Stimulated activated CD8-positive, alpha-beta memory T cell treated with anti-CD3 and anti-CD28 coated beads, Interleukin-7, amount 100 ng/mL, for 4 hours (primary cell): Measurements from ENCODE around the gene ADK.

Source experiments
- DNase-seq, 2 donors: peaks; one replicate each; pipeline ENCODE4 v3.0.0-alpha.2; 2020; ENCODE audit warnings: low read depth in 2 of 2

Gene ADK

GRCh38 chr10:74600170-74600569, 449.1 kb downstream of the ADK start:
- no peak for DNase-seq

- no peak for DNase-seq
Measured at GRCh38 chr10:74602576-74602975, 451.6 kb downstream of the ADK start.

GRCh38 chr10:74610299-74610698, 459.3 kb downstream of the ADK start:
- DNase-seq = no peak

- no peak for DNase-seq
Measured at GRCh38 chr10:74612195-74612594, 461.2 kb downstream of the ADK start.

- DNase-seq = no peak
Measured at GRCh38 chr10:74620626-74621025, 469.6 kb downstream of the ADK start.

GRCh38 chr10:74623786-74624185, 472.8 kb downstream of the ADK start:
- DNase-seq = no peak

GRCh38 chr10:74624501-74624900, 473.5 kb downstream of the ADK start:
- DNase-seq = no peak

- DNase-seq = no peak
Measured at GRCh38 chr10:74628136-74628535, 477.1 kb downstream of the ADK start.

- no peak for DNase-seq
Measured at GRCh38 chr10:74634995-74635536, 484.0 kb downstream of the ADK start.

- no peak for DNase-seq
Measured at GRCh38 chr10:74635655-74636054, 484.6 kb downstream of the ADK start.

GRCh38 chr10:74637685-74638084, 486.7 kb downstream of the ADK start:
- no peak for DNase-seq

GRCh38 chr10:74640134-74640921, 489.3 kb downstream of the ADK start:
- no peak for DNase-seq

- DNase-seq = no peak
Measured at GRCh38 chr10:74641659-74642058, 490.6 kb downstream of the ADK start.

GRCh38 chr10:74642901-74643595, 492.0 kb downstream of the ADK start:
- DNase-seq = no peak

- no peak for DNase-seq
Measured at GRCh38 chr10:74643596-74643975, 492.6 kb downstream of the ADK start.

GRCh38 chr10:74644738-74645137, 493.7 kb downstream of the ADK start:
- DNase-seq = no peak

GRCh38 chr10:74645692-74646091, 494.7 kb downstream of the ADK start:
- no peak for DNase-seq

GRCh38 chr10:74650613-74651012, 499.6 kb downstream of the ADK start:
- no peak for DNase-seq

- DNase-seq = no peak
Measured at GRCh38 chr10:74651565-74651964, 500.5 kb downstream of the ADK start.

GRCh38 chr10:74652664-74653063, 501.6 kb downstream of the ADK start:
- DNase-seq = no peak

- DNase-seq = no peak
Measured at GRCh38 chr10:74658511-74658910, 507.5 kb downstream of the ADK start.

- DNase-seq = no peak
Measured at GRCh38 chr10:74662635-74663034, 511.6 kb downstream of the ADK start.

GRCh38 chr10:74669210-74669609, 518.2 kb downstream of the ADK start:
- no peak for DNase-seq
